GM23248 (cell line): ENCODE data around the gene TBX6. TPM values are rescaled to one million over a fixed set of nuclear protein-coding genes. Genes with fewer than 3 reads are reported as not detected.
"Not testable (repeated sequence)": the region's sequence is repeated elsewhere in the genome, so short reads cannot be mapped to it uniquely, and the experiment has no call there.

Experiments used
- DNase-seq: peaks from one replicate; pipeline ENCODE4 v3.0.0-alpha.2; 2015
- H2AFZ ChIP-seq: fragments of 200-600 bp; sonication (generic); 2 replicates; pipeline ENCODE4 v1.6.1; 2016; ENCODE audit warnings: antibody characterized with exemption
- H3F3A ChIP-seq: fragments of 200-600 bp; sonication (generic); 2 replicates; pipeline ENCODE4 v1.6.1; 2016; ENCODE audit warnings: mild to moderate bottlenecking, antibody characterized with exemption, mixed run types; ENCODE audit not compliant: insufficient read depth
- H3K27ac ChIP-seq: fragments of 200-600 bp; sonication (generic); 2 replicates; pipeline ENCODE4 v1.5.1; 2016; ENCODE audit warnings: mild to moderate bottlenecking
- H3K27me3 ChIP-seq: fragments of 200-600 bp; sonication (generic); replicated peaks from 2 replicates; pipeline ENCODE4 v1.6.1; 2016; ENCODE audit warnings: mild to moderate bottlenecking; ENCODE audit not compliant: insufficient read depth
- H3K36me3 ChIP-seq: fragments of 200-600 bp; sonication (generic); 2 replicates; pipeline ENCODE4 v1.6.1; 2016; ENCODE audit warnings: low read depth, mild to moderate bottlenecking
- H3K4me1 ChIP-seq: fragments of 200-600 bp; sonication (generic); 2 replicates; pipeline ENCODE4 v1.6.1; 2016; ENCODE audit warnings: mild to moderate bottlenecking; ENCODE audit not compliant: insufficient read depth
- H3K4me2 ChIP-seq: fragments of 200-600 bp; sonication (generic); one replicate; pipeline ENCODE4 v1.6.1; 2016; ENCODE audit warnings: mild to moderate bottlenecking; ENCODE audit not compliant: unreplicated experiment
- H3K4me3 ChIP-seq: fragments of 200-600 bp; sonication (generic); 2 replicates; pipeline ENCODE4 v1.5.1; 2016; ENCODE audit warnings: mild to moderate bottlenecking
- H3K79me2 ChIP-seq: fragments of 200-600 bp; sonication (generic); 2 replicates; pipeline ENCODE4 v1.6.1; 2016; ENCODE audit warnings: mild to moderate bottlenecking; ENCODE audit not compliant: insufficient read depth
- H3K9ac ChIP-seq: fragments of 200-600 bp; sonication (generic); 2 replicates; pipeline ENCODE4 v1.6.1; 2016; ENCODE audit warnings: mild to moderate bottlenecking
- H3K9me2 ChIP-seq: fragments of 200-600 bp; sonication (generic); 2 replicates; pipeline ENCODE4 v1.6.1; 2016; ENCODE audit warnings: mixed run types, mild to moderate bottlenecking, moderate library complexity; ENCODE audit not compliant: insufficient read depth
- H3K9me3 ChIP-seq: fragments of 200-600 bp; sonication (generic); one replicate; pipeline ENCODE4 v1.6.1; 2017; ENCODE audit warnings: low read depth
- H4K20me1 ChIP-seq: fragments of 200-600 bp; sonication (generic); 2 replicates; pipeline ENCODE4 v1.6.0; 2016; ENCODE audit not compliant: insufficient read depth
- EZH2 ChIP-seq: fragments of 200-600 bp; sonication (generic); IDR thresholded peaks from 2 replicates; pipeline ENCODE4 v1.6.1; 2018; ENCODE audit warnings: antibody characterized with exemption, mild to moderate bottlenecking; ENCODE audit not compliant: insufficient read depth, poor library complexity, severe bottlenecking
- EZH2phosphoT487 ChIP-seq: fragments of 200-600 bp; sonication (generic); IDR thresholded peaks from 2 replicates; pipeline ENCODE4 v1.6.1; 2018; ENCODE audit warnings: antibody characterized with exemption, moderate library complexity, mild to moderate bottlenecking, low read depth; ENCODE audit not compliant: insufficient read depth
- WGBS, 2 experiments: methylation state at CpG; one replicate each; pipeline ENCODE4 v1.1.6; 2015 to 2017; ENCODE audit warnings: low lambda C conversion rate in 2 of 2, low coverage in 1 of 2; ENCODE audit errors: missing lambda C conversion rate in 2 of 2; 5-methylcytosine and 5-hydroxymethylcytosine counted together
- in situ Hi-C: fragments of 300-500 bp; cut with MboI; formaldehyde crosslinking; loops from 2 replicates; pipeline ENCODE4 v1.15.0; 2020
- polyA plus RNA-seq: library from polyadenylated mRNA; unstranded; fragments of >200 nt; fragmentation: Nextera tagmentation; extraction: Ambion mirVana; gene quantifications from 2 replicates; pipeline ENCODE4 v1.2.1, GENCODE V29; 2016
- total RNA-seq: library from RNA; depleted of rRNA; stranded (reverse); fragments of >200 nt; shearing (Covaris generic); gene quantifications from 2 replicates; pipeline ENCODE4 v1.2.3, GENCODE V29; 2014; rRNA removed

Gene TBX6
- total and polyA plus RNA-seq, 2 experiments from 2014 or later: 0.11 to 0.20 TPM

DNA sequence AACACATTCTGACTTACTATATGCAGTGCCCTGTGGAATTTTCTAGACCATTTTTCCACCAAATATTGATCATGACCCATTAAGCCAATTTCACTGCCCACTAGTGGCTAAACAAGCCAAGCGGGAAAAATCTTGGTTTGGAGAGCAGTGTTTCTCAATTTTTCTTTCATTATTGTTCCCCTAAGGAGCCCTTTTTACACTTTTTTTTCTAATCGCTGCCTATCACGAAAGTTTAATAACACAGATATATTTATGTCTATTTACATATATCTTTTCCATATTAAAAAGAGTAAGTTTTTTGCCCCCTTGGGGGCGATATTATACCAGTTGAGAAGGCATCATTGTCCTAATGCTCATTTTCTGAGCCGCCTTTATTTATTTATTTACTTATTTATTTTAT lies 49.9 kb downstream of the TBX6 start:
- no peaks in the 10 kb centered on the region for H3K9me3 ChIP-seq
- no peaks in the 10 kb centered on the region for H3K27me3 ChIP-seq
- no peaks in the 10 kb centered on the region for H3K36me3 ChIP-seq
- in situ Hi-C loops: no loop called here
- H3K4me2 ChIP-seq: no peak overlapping the region
- H4K20me1 ChIP-seq: no peaks in the 10 kb centered on the region
- H3K79me2 ChIP-seq: no peaks in the 10 kb centered on the region
- no peak overlapping the region for H3K27ac ChIP-seq
- H3K4me3 ChIP-seq: no peak overlapping the region
- H3K4me1 ChIP-seq: no peaks in the 10 kb centered on the region
- 27 to 28% methylated on average over 5 of the region's 5 CpGs for WGBS, 2 experiments
- no peaks in the 10 kb centered on the region for H3F3A ChIP-seq
- H2AFZ ChIP-seq: no peak overlapping the region
- TF ChIP-seq EZH2: no peak
- DNase-seq: peak; percentile 65
- no peak overlapping the region for H3K9ac ChIP-seq
- H3K9me2 ChIP-seq: no peaks in the 10 kb centered on the region

DNA sequence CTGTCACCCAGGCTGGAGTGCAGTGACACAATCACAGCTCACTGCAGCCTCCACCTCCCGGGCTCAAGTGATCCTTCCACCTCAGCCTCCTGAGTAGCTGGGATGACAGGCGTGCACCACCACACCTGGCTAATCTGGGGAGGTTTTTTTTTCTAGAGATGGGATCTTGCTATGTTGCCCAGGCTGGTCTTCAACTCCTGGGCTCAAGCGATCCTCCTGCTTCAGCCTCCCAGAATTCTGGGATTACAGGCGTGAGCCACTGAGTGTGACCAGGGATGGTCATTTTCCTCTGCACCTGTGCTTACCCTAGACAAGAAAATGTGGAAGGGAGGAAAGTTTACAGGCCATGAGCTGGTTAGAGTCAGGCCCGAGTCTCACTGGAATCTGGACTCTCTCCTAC lies 51.0 kb downstream of the TBX6 start:
- H3K4me3 ChIP-seq, H3K9me3 ChIP-seq, H3K9ac ChIP-seq, H3K27ac ChIP-seq, H3K27me3 ChIP-seq, H2AFZ ChIP-seq, H3K36me3 ChIP-seq, DNase-seq, H4K20me1 ChIP-seq, H3K4me2 ChIP-seq, H3K79me2 ChIP-seq, H3F3A ChIP-seq, H3K9me2 ChIP-seq, in situ Hi-C loops, H3K4me1 ChIP-seq: not testable (repeated sequence)
- WGBS, 2 experiments: 65 to 66% methylated on average over 5 of the region's 5 CpGs

DNA sequence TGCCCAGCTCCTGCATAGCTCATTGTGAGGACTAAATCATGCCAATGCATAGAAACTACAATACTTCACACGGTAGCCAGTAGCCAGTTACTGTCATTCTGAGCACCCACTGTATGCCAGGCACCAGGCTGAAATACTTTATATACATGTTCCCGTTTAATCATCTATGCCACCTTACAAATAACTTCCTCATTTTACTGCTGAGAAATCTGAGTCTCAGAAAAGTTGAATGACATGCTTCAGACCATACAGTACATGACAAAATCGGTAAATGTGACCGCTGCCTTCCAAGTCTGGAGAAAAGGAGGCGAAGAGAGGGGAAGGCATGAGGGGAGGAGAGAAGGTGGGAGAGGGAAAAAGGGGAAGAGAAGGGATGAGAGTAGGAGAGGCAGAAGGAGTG lies 51.5 kb downstream of the TBX6 start:
- Histone ChIP-seq H2AFZ (no peak overlapping the region), H3K4me3 (no peak overlapping the region), H3K9ac (no peak overlapping the region), H3K9me3 (no peaks in the 10 kb centered on the region), H3F3A (no peaks in the 10 kb centered on the region), H3K79me2 (no peaks in the 10 kb centered on the region), H3K27ac (no peak overlapping the region), H3K9me2 (no peaks in the 10 kb centered on the region), H3K4me1 (no peaks in the 10 kb centered on the region), H3K4me2 (no peak overlapping the region), H3K27me3 (no peaks in the 10 kb centered on the region; the same call in 1 of the 2 replicates), H4K20me1 (no peaks in the 10 kb centered on the region), H3K36me3 (no peaks in the 10 kb centered on the region)
- DNase-seq: no peak
- 58 to 59% methylated on average over 5 of the region's 5 CpGs for WGBS, 2 experiments
- no peak for TF ChIP-seq EZH2
- no peak for TF ChIP-seq EZH2phosphoT487
- in situ Hi-C loops: no loop called here

Other genes starting within 250 kb of the TBX6 start
- 161 and 181 TPM in 2 replicates for gene CDIPT, start 228.7 kb downstream of the TBX6 start, total RNA-seq
- 126 and 128 TPM in 2 replicates for gene CDIPT, start 228.7 kb downstream of the TBX6 start, polyA plus RNA-seq
- 30.7 and 34.7 TPM in 2 replicates for gene SEZ6L2, start 192.4 kb downstream of the TBX6 start, total RNA-seq
- 6.9 and 7.3 TPM in 2 replicates for gene SEZ6L2, start 192.4 kb downstream of the TBX6 start, polyA plus RNA-seq
- gene ASPHD1, start 191.4 kb downstream of the TBX6 start, total RNA-seq: 6.9 and 18.7 TPM in 2 replicates
- 18.5 and 19.3 TPM in 2 replicates for gene ASPHD1, start 191.4 kb downstream of the TBX6 start, polyA plus RNA-seq
- gene KCTD13, start 165.7 kb downstream of the TBX6 start, total RNA-seq: 3.7 and 14.7 TPM in 2 replicates
- gene KCTD13, start 165.7 kb downstream of the TBX6 start, polyA plus RNA-seq: 10.7 and 12.6 TPM in 2 replicates
- gene TMEM219, start 129.8 kb downstream of the TBX6 start, total RNA-seq: 91.6 and 124 TPM in 2 replicates
- gene TMEM219, start 129.8 kb downstream of the TBX6 start, polyA plus RNA-seq: 162 and 166 TPM in 2 replicates
- gene TAOK2, start 118.1 kb downstream of the TBX6 start, total RNA-seq: 57.7 and 57.9 TPM in 2 replicates
- gene TAOK2, start 118.1 kb downstream of the TBX6 start, polyA plus RNA-seq: 12.5 and 13.6 TPM in 2 replicates
- gene HIRIP3, start 96.3 kb downstream of the TBX6 start, total RNA-seq: 3.2 and 3.9 TPM in 2 replicates
- 11.9 and 14.0 TPM in 2 replicates for gene HIRIP3, start 96.3 kb downstream of the TBX6 start, polyA plus RNA-seq
- 51.1 and 111 TPM in 2 replicates for gene INO80E, start 95.7 kb downstream of the TBX6 start, total RNA-seq
- gene INO80E, start 95.7 kb downstream of the TBX6 start, polyA plus RNA-seq: 32.3 and 35.3 TPM in 2 replicates
- gene DOC2A, start 80.9 kb downstream of the TBX6 start, total RNA-seq: not detected in 2 replicates
- gene DOC2A, start 80.9 kb downstream of the TBX6 start, polyA plus RNA-seq: not detected in 2 replicates
- not detected in 2 replicates for gene C16orf92, start 68.7 kb downstream of the TBX6 start, total RNA-seq
- gene C16orf92, start 68.7 kb downstream of the TBX6 start, polyA plus RNA-seq: not detected in 2 replicates
- gene TLCD3B, start 60.7 kb downstream of the TBX6 start, total RNA-seq: not detected in 2 replicates
- 0.13 TPM in 1 of 2 replicates, not detected in the other for gene TLCD3B, start 60.7 kb downstream of the TBX6 start, polyA plus RNA-seq
- 1,441 and 1,602 TPM in 2 replicates for gene ALDOA, start 26.2 kb downstream of the TBX6 start, total RNA-seq
- 2,742 and 2,900 TPM in 2 replicates for gene ALDOA, start 26.2 kb downstream of the TBX6 start, polyA plus RNA-seq
- gene PPP4C, start 15.9 kb downstream of the TBX6 start, total RNA-seq: 135 and 168 TPM in 2 replicates
- 205 and 210 TPM in 2 replicates for gene PPP4C, start 15.9 kb downstream of the TBX6 start, polyA plus RNA-seq
- gene YPEL3, start 4.3 kb upstream of the TBX6 start, total RNA-seq: 62.6 and 100.0 TPM in 2 replicates
- gene YPEL3, start 4.3 kb upstream of the TBX6 start, polyA plus RNA-seq: 192 and 200 TPM in 2 replicates
- gene GDPD3, start 21.6 kb upstream of the TBX6 start, total RNA-seq: 0.22 TPM in 1 of 2 replicates, not detected in the other
- 1.1 and 1.2 TPM in 2 replicates for gene GDPD3, start 21.6 kb upstream of the TBX6 start, polyA plus RNA-seq
- 47.3 and 60.4 TPM in 2 replicates for gene MAPK3, start 31.3 kb upstream of the TBX6 start, total RNA-seq
- gene MAPK3, start 31.3 kb upstream of the TBX6 start, polyA plus RNA-seq: 40.3 and 44.4 TPM in 2 replicates
- 3.2 and 4.8 TPM in 2 replicates for gene CORO1A, start 91.7 kb upstream of the TBX6 start, total RNA-seq
- gene CORO1A, start 91.7 kb upstream of the TBX6 start, polyA plus RNA-seq: 1.7 TPM in 2 replicates
- 2.0 and 155 TPM in 2 replicates for gene BOLA2B, start 101.7 kb upstream of the TBX6 start, total RNA-seq
- 122 and 146 TPM in 2 replicates for gene BOLA2B, start 101.7 kb upstream of the TBX6 start, polyA plus RNA-seq
- gene SLX1A, start 102.0 kb upstream of the TBX6 start, total RNA-seq: 14.3 and 32.6 TPM in 2 replicates
- 32.2 and 51.7 TPM in 2 replicates for gene SLX1A, start 102.0 kb upstream of the TBX6 start, polyA plus RNA-seq
- gene SULT1A3, start 107.3 kb upstream of the TBX6 start, total RNA-seq: 12.2 and 22.9 TPM in 2 replicates
- 4.5 and 4.8 TPM in 2 replicates for gene SULT1A3, start 107.3 kb upstream of the TBX6 start, polyA plus RNA-seq
- gene NPIPB13, start 156.6 kb upstream of the TBX6 start, total RNA-seq: 2.5 and 4.0 TPM in 2 replicates
- gene NPIPB13, start 156.6 kb upstream of the TBX6 start, polyA plus RNA-seq: 2.1 and 2.7 TPM in 2 replicates